Sigmoid colon (tissue), 7 donors: ENCODE results near the gene SNW1. TPM values are rescaled to one million over a fixed set of nuclear protein-coding genes. Genes with fewer than 3 reads are reported as not detected.
"Not testable (repeated sequence)": the region's sequence is repeated elsewhere in the genome, so short reads cannot be mapped to it uniquely, and the experiment has no call there.

Source experiments
- DNase-seq: peaks from one replicate; pipeline ENCODE4 v3.0.0-alpha.2; 2019
- H3K27ac ChIP-seq, 4 donors: fragments of 200-600 bp; sonication (generic); one replicate each; pipeline ENCODE4 v1.5.1; 2016 to 2019; ENCODE audit warnings: mild to moderate bottlenecking in 1 of 4
- H3K27me3 ChIP-seq, 3 donors: fragments of 200-600 bp; sonication (generic); one replicate each; pipeline ENCODE4 v1.5.1; 2019; ENCODE audit warnings: mild to moderate bottlenecking in 1 of 3
- H3K36me3 ChIP-seq, 4 donors: fragments of 200-600 bp; sonication (generic); one replicate each; pipeline ENCODE4 v1.5.1; 2016 to 2019
- H3K4me1 ChIP-seq, 4 donors: fragments of 200-600 bp; sonication (generic); one replicate each; pipeline ENCODE4 v1.5.1; 2017 to 2019
- H3K4me3 ChIP-seq, 4 donors: fragments of 200-600 bp; sonication (generic); one replicate each; pipeline ENCODE4 v1.5.1; 2017 to 2019; ENCODE audit warnings: mild to moderate bottlenecking in 2 of 4, moderate library complexity in 1 of 4
- H3K9me3 ChIP-seq, 4 donors: fragments of 200-600 bp in 3 of 4; sonication (generic) in 3 of 4; one replicate each; pipeline versions ENCODE4 v1.5.1 to v1.6.1; 2013 to 2019
- CTCF ChIP-seq, 4 experiments: fragments of 450-650 bp in 3 of 4; fragments of 200-600 bp in 1 of 4; IDR thresholded peaks; one replicate each; pipeline ENCODE4 v1.5.1; 2016 to 2019; ENCODE audit warnings: antibody characterized with exemption in 4 of 4, mild to moderate bottlenecking in 3 of 4, moderate library complexity in 2 of 4
- EP300 ChIP-seq, 4 donors: sonication (generic); formaldehyde crosslinking; IDR thresholded peaks; one replicate each; pipeline ENCODE4 v1.6.1; 2017; ENCODE audit warnings: antibody characterized with exemption in 4 of 4
- POLR2A ChIP-seq, 2 donors: fragments of 450-650 bp; IDR thresholded peaks; one replicate each; pipeline ENCODE4 v1.6.1; 2016; ENCODE audit warnings: antibody characterized with exemption in 2 of 2, mild to moderate bottlenecking in 2 of 2, moderate library complexity in 2 of 2
- POLR2AphosphoS5 ChIP-seq, 4 donors: sonication (generic); formaldehyde crosslinking; IDR thresholded peaks; one replicate each; pipeline ENCODE4 v1.6.1; 2017; ENCODE audit warnings: antibody characterized with exemption in 4 of 4
- WGBS, 2 donors: extraction: QIAGEN DNeasy Blood & Tissue Kit; methylation state at CpG; one replicate each; pipeline ENCODE4 v1.1.7; 2013; 5-methylcytosine and 5-hydroxymethylcytosine counted together
- intact Hi-C: fragments of 100-400 bp; cut with DNase I; formaldehyde crosslinking; loops from one replicate; pipeline ENCODE4 v1.15.1; 2023
- polyA plus RNA-seq, 3 donors: library from polyadenylated mRNA; stranded (reverse); fragments of 200-250 nt; gene quantifications; one replicate each; pipeline ENCODE4 v1.2.3, GENCODE V29; 2013
- total RNA-seq, 4 donors: library from RNA; depleted of rRNA; stranded (reverse); fragments of >200 nt; gene quantifications; one replicate each; pipeline ENCODE4 v1.1.0, GENCODE V29; 2016
- donor health status: healthy with polysubstance abuse.
- donor health status: Bipolar disorder and iron deficiency.
- donor health status: healthy.

SNW1 gene
- total and polyA plus RNA-seq, 7 donors, result 42.0 to 56.5 (median 49.1) TPM

GRCh38 chr14:77752266-77752665 lies 8.7 kb downstream of the SNW1 start:
- Histone ChIP-seq H3K27me3 (no peaks in the 10 kb centered on the region), H3K36me3 (peaks cover 11 to 83% (median 39%) of the 10 kb centered on the region in 4 donors), H3K4me1 (peaks cover 0 to 20% (median 9%) of the 10 kb centered on the region in 4 donors), H3K4me3 (no peak overlapping the region), H3K9me3 (no peaks in the 10 kb centered on the region), H3K27ac (no peak overlapping the region)
- intact Hi-C loops, result no loop called here
- 96 to 98% methylated on average over 2 of the region's 2 CpGs for WGBS, 2 donors
- DNase-seq, result no peak
- no peak for TF ChIP-seq POLR2A (IDR thresholded peaks at IDR 0.05)
- no peak for TF ChIP-seq POLR2AphosphoS5 (IDR thresholded peaks at IDR 0.05)
- no peak for TF ChIP-seq EP300 (IDR thresholded peaks at IDR 0.05)
- no peak for TF ChIP-seq CTCF (IDR thresholded peaks at IDR 0.05)

- WGBS, 2 donors, result 92 to 95% methylated on average over 33 of the region's 33 CpGs
- intact Hi-C loops, H3K27me3 ChIP-seq, H3K4me3 ChIP-seq, H3K9me3 ChIP-seq, H3K4me1 ChIP-seq, DNase-seq, H3K27ac ChIP-seq: not testable (repeated sequence)
- peaks cover 11 to 88% (median 34%) of the 10 kb centered on the region in 4 donors for H3K36me3 ChIP-seq
Observed at GRCh38 chr14:77747425-77747824, 13.5 kb downstream of the SNW1 start.

GRCh38 chr14:77746064-77746702 lies 14.8 kb downstream of the SNW1 start:
- TF ChIP-seq POLR2A (IDR thresholded peaks at IDR 0.05), result no peak
- no peak for TF ChIP-seq EP300 (IDR thresholded peaks at IDR 0.05)
- no peak for TF ChIP-seq CTCF (IDR thresholded peaks at IDR 0.05)
- TF ChIP-seq POLR2AphosphoS5 (IDR thresholded peaks at IDR 0.05), result no peak
- no peak for DNase-seq
- H3K9me3 ChIP-seq, result no peaks in the 10 kb centered on the region
- no peak overlapping the region for H3K27ac ChIP-seq
- WGBS, 2 donors, result 45 to 70% methylated on average over 4 of the region's 4 CpGs
- no peak overlapping the region for H3K4me3 ChIP-seq
- peaks cover 11 to 80% (median 33%) of the 10 kb centered on the region in 4 donors for H3K36me3 ChIP-seq
- no peaks in the 10 kb centered on the region for H3K4me1 ChIP-seq
- H3K27me3 ChIP-seq, result no peaks in the 10 kb centered on the region
- intact Hi-C loops, result no loop called here

GRCh38 chr14:77741438-77741837 lies 19.5 kb downstream of the SNW1 start:
- intact Hi-C loops, result no loop called here
- 64 to 85% methylated on average over 2 of the region's 2 CpGs for whole genome bisulfite sequencing, 2 donors
- no peaks in the 10 kb centered on the region for H3K4me1 ChIP-seq
- H3K27ac ChIP-seq, result no peak overlapping the region
- no peaks in the 10 kb centered on the region for H3K27me3 ChIP-seq
- TF ChIP-seq EP300 (IDR thresholded peaks at IDR 0.05) (no peak), CTCF (IDR thresholded peaks at IDR 0.05) (no peak), POLR2AphosphoS5 (IDR thresholded peaks at IDR 0.05) (no peak), POLR2A (IDR thresholded peaks at IDR 0.05) (no peak)
- H3K9me3 ChIP-seq, result no peaks in the 10 kb centered on the region
- H3K36me3 ChIP-seq, result peaks cover 11 to 72% (median 21%) of the 10 kb centered on the region in 4 donors
- H3K4me3 ChIP-seq, result no peak overlapping the region
- DNase-seq, result no peak

GRCh38 chr14:77738559-77739250 lies 22.3 kb downstream of the SNW1 start:
- WGBS, 2 donors, result 74 to 82% methylated on average over 7 of the region's 7 CpGs
- H3K27ac ChIP-seq, result no peak overlapping the region
- TF ChIP-seq POLR2AphosphoS5 (IDR thresholded peaks at IDR 0.05) (no peak), POLR2A (IDR thresholded peaks at IDR 0.05) (no peak), CTCF (IDR thresholded peaks at IDR 0.05) (no peak), EP300 (IDR thresholded peaks at IDR 0.05) (no peak)
- no peaks in the 10 kb centered on the region for H3K27me3 ChIP-seq
- no peaks in the 10 kb centered on the region for H3K9me3 ChIP-seq
- H3K4me1 ChIP-seq, result no peaks in the 10 kb centered on the region
- H3K4me3 ChIP-seq, result no peak overlapping the region
- H3K36me3 ChIP-seq, result peaks cover 12 to 76% (median 44%) of the 10 kb centered on the region in 4 donors
- DNase-seq, result no peak
- intact Hi-C loops, result no loop called here
